ENCODE data around the gene ARL15. TPM values are rescaled to one million over a fixed set of nuclear protein-coding genes. Genes with fewer than 3 reads are reported as not detected.

The ARL15 gene
- total and polyA plus RNA-seq, 2 donors (not counting 1 experiment from before 2014, with no cell fraction given): 5.8 to 20.5 TPM

DNA sequence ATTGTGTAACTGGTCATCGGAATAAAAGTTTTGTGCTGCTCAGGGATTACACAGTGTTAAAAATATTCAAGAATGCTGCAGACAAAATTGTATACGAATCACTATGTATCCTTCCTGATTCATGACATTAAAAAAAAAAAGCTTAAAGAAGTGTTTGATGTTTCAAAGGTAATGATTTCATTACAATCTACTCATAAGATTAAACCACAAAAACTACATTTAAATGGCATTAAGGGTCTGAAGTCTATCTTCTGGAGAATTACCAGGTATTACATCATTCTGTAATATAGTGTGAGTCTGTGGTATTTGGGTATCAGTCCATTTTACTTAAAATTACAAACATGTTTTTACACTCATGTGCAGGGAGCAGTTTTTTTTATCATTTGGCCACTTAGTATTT, 425.5 kb downstream of the ARL15 start:
- H4K20me1 ChIP-seq (ENCODE audit: control insufficient read depth, insufficient read depth, low read length, poor library complexity, severe bottlenecking): no peaks in the 10 kb centered on the region
- TF ChIP-seq EZH2 (IDR thresholded peaks at IDR 0.05; ENCODE audit: borderline replicate concordance, insufficient read depth, low read depth, low read length, poor library complexity, severe bottlenecking): no peak
- TF ChIP-seq, protein P1, sequence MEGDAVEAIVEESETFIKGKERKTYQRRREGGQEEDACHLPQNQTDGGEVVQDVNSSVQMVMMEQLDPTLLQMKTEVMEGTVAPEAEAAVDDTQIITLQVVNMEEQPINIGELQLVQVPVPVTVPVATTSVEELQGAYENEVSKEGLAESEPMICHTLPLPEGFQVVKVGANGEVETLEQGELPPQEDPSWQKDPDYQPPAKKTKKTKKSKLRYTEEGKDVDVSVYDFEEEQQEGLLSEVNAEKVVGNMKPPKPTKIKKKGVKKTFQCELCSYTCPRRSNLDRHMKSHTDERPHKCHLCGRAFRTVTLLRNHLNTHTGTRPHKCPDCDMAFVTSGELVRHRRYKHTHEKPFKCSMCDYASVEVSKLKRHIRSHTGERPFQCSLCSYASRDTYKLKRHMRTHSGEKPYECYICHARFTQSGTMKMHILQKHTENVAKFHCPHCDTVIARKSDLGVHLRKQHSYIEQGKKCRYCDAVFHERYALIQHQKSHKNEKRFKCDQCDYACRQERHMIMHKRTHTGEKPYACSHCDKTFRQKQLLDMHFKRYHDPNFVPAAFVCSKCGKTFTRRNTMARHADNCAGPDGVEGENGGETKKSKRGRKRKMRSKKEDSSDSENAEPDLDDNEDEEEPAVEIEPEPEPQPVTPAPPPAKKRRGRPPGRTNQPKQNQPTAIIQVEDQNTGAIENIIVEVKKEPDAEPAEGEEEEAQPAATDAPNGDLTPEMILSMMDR (IDR thresholded peaks at IDR 0.05): no peak
- intact Hi-C loops (cut with micrococcal nuclease): no loop called here
- no peak overlapping the region for H3K27ac ChIP-seq (ENCODE audit: low read length in 2 of 2)
- POLR2A ChIA-PET: no interaction called here
- CTCF ChIA-PET: no interaction called here
- H3K4me3 Mint-ChIP-seq: no peak overlapping the region
- H3K27ac Mint-ChIP-seq: no peak overlapping the region
- no peaks in the 10 kb centered on the region for H3K27me3 ChIP-seq (replicated peaks in 1 of 4; ENCODE audit: control extremely low read depth in 1 of 4, control insufficient read depth in 3 of 4, insufficient read depth in 4 of 4, low read length in 3 of 4)
- H3K9me3 ChIP-seq (ENCODE audit: control extremely low read depth in 1 of 3, control insufficient read depth in 2 of 3, insufficient read depth in 1 of 3, low read length in 2 of 3): no peaks in the 10 kb centered on the region
- no peaks in the 10 kb centered on the region for H3K79me2 ChIP-seq (ENCODE audit: control insufficient read depth, insufficient read depth, low read length)
- WGBS (ENCODE audit: insufficient coverage): no CpG with 5 or more reads among the region's 2 CpGs
- peaks cover 0 to 2% of the 10 kb centered on the region in 2 experiments for H3K36me3 ChIP-seq (replicated peaks in 1 of 2; ENCODE audit: control extremely low read depth in 1 of 2, control insufficient read depth in 1 of 2, extremely low read depth in 1 of 2, insufficient read depth in 2 of 2, low read length in 1 of 2)
- H3K4me1 ChIP-seq (ENCODE audit: control insufficient read depth in 2 of 2, insufficient read depth in 2 of 2, low read length in 2 of 2): no peaks in the 10 kb centered on the region
- H3K4me2 ChIP-seq (replicated peaks; ENCODE audit: low read depth, low read length, poor library complexity, severe bottlenecking): no peak overlapping the region
- no peak overlapping the region for H3K9ac ChIP-seq (ENCODE audit: low read length)
- no peaks in the 10 kb centered on the region for H3K9me3 Mint-ChIP-seq (ENCODE audit: insufficient read depth)
- no peak overlapping the region for H3K4me3 ChIP-seq (ENCODE audit: control extremely low read depth in 1 of 5, extremely low read depth in 1 of 5, insufficient read depth in 1 of 5, low read depth in 2 of 5, low read length in 4 of 5)
- peaks cover 6% of the 10 kb centered on the region for H3K4me1 Mint-ChIP-seq
- ATAC-seq (ENCODE audit: low read depth): no peak
- no peak for DNase-seq
- H3K27me3 Mint-ChIP-seq: no peaks in the 10 kb centered on the region
- no peak overlapping the region for H2AFZ ChIP-seq (ENCODE audit: insufficient read depth, low read depth, low read length, poor library complexity, severe bottlenecking)

DNA sequence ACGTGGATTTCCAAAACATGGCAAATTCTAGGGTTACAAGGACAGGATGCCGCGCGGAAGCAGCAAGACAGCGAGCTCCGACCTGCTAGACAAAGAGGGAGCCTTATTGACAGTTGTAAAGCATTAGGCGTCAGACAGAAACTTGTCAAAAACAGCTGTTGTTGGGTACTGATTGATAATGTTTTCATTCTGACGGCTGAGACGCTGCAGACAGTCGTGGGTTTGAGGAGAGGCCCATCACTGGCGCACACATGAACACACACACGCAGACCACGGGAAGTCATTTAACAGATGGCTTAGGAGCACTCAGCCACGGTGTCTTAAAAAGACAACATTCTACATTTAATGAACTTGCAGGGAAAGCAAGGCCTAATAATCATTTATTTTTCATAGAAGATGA, 426.0 kb downstream of the ARL15 start:
- WGBS (ENCODE audit: insufficient coverage): 53% methylated on average over 9 of the region's 14 CpGs
- H3K27me3 Mint-ChIP-seq: no peaks in the 10 kb centered on the region
- Histone ChIP-seq H3K79me2 (ENCODE audit: control insufficient read depth, insufficient read depth, low read length) (no peaks in the 10 kb centered on the region), H3K4me3 (ENCODE audit: control extremely low read depth in 1 of 5, extremely low read depth in 1 of 5, insufficient read depth in 1 of 5, low read depth in 2 of 5, low read length in 4 of 5) (no peak overlapping the region), H2AFZ (ENCODE audit: insufficient read depth, low read depth, low read length, poor library complexity, severe bottlenecking) (no peak overlapping the region), H3K9ac (ENCODE audit: low read length) (no peak overlapping the region), H3K27ac (ENCODE audit: low read length in 2 of 2) (no peak overlapping the region), H3K4me2 (replicated peaks; ENCODE audit: low read depth, low read length, poor library complexity, severe bottlenecking) (no peak overlapping the region), H3K36me3 (replicated peaks in 1 of 2; ENCODE audit: control extremely low read depth in 1 of 2, control insufficient read depth in 1 of 2, extremely low read depth in 1 of 2, insufficient read depth in 2 of 2, low read length in 1 of 2) (peaks cover 0 to 2% of the 10 kb centered on the region in 2 experiments), H3K9me3 (ENCODE audit: control extremely low read depth in 1 of 3, control insufficient read depth in 2 of 3, insufficient read depth in 1 of 3, low read length in 2 of 3) (no peaks in the 10 kb centered on the region), H3K27me3 (replicated peaks in 1 of 4; ENCODE audit: control extremely low read depth in 1 of 4, control insufficient read depth in 3 of 4, insufficient read depth in 4 of 4, low read length in 3 of 4) (no peaks in the 10 kb centered on the region), H3K4me1 (ENCODE audit: control insufficient read depth in 2 of 2, insufficient read depth in 2 of 2, low read length in 2 of 2) (no peaks in the 10 kb centered on the region), H4K20me1 (ENCODE audit: control insufficient read depth, insufficient read depth, low read length, poor library complexity, severe bottlenecking) (no peaks in the 10 kb centered on the region)
- intact Hi-C loops (cut with micrococcal nuclease): no loop called here
- ATAC-seq (ENCODE audit: low read depth): no peak
- ChIA-PET POLR2A (no interaction called here), CTCF (no interaction called here)
- H3K9me3 Mint-ChIP-seq (ENCODE audit: insufficient read depth): no peaks in the 10 kb centered on the region
- H3K4me1 Mint-ChIP-seq: peaks cover 6% of the 10 kb centered on the region
- H3K27ac Mint-ChIP-seq: no peak overlapping the region
- no peak overlapping the region for H3K4me3 Mint-ChIP-seq
- TF ChIP-seq, protein P1 (IDR thresholded peaks at IDR 0.05): no peak
- no peak for TF ChIP-seq EZH2 (IDR thresholded peaks at IDR 0.05; ENCODE audit: borderline replicate concordance, insufficient read depth, low read depth, low read length, poor library complexity, severe bottlenecking)
- no peak for DNase-seq

Data from B cell (primary cell).